HepG2 (cell line): ENCODE measurements around the gene ABCG4.

Experiments used
- CHD2 ChIP-seq: IDR thresholded peaks from 2 replicates; pipeline ENCODE4 v1.6.1; 2011; ENCODE audit warnings: low read depth, low read length, improper control_type of control experiment
- GLI4 ChIP-seq: sonication (generic); formaldehyde crosslinking; IDR thresholded peaks from 2 replicates; pipeline ENCODE4 v1.5.1; 2020; ENCODE audit warnings: missing genetic modification reagents, mild to moderate bottlenecking, moderate library complexity, borderline replicate concordance
- HNRNPL ChIP-seq: fragments of 200-400 bp; formaldehyde crosslinking; IDR thresholded peaks from 2 replicates; pipeline ENCODE4 v1.6.1; 2017; ENCODE audit warnings: mild to moderate bottlenecking, low read depth, low read length
- NFIB ChIP-seq: sonication (generic); formaldehyde crosslinking; IDR thresholded peaks from 2 replicates; pipeline ENCODE4 v1.9.0; 2021; ENCODE audit warnings: missing genetic modification reagents, mild to moderate bottlenecking, borderline replicate concordance
- POLR2A ChIP-seq, 2 experiments: IDR thresholded peaks; 2 replicates each; pipeline ENCODE4 v1.6.1; 2011; ENCODE audit warnings: low read depth in 2 of 2, low read length in 2 of 2, mild to moderate bottlenecking in 1 of 2, moderate library complexity in 1 of 2; ENCODE audit not compliant: insufficient read depth in 1 of 2
- SP2 ChIP-seq: sonication (generic); formaldehyde crosslinking; IDR thresholded peaks from 2 replicates; pipeline ENCODE4 v1.5.1; 2020; ENCODE audit warnings: mild to moderate bottlenecking, missing genetic modification reagents
- TBX2 ChIP-seq: sonication (generic); formaldehyde crosslinking; IDR thresholded peaks from 2 replicates; pipeline ENCODE4 v1.5.0; 2020; ENCODE audit warnings: missing genetic modification reagents, mild to moderate bottlenecking, borderline replicate concordance
- TF ChIP-seq, protein P1 (sequence below): sonication (generic); formaldehyde crosslinking; IDR thresholded peaks from 2 replicates; pipeline ENCODE4 v1.4.0; 2020; ENCODE audit warnings: missing genetic modification reagents
- TF ChIP-seq, protein P2 (sequence below): sonication (generic); IDR thresholded peaks from 2 replicates; pipeline ENCODE4 v1.6.1; 2016; ENCODE audit warnings: low read depth, borderline replicate concordance
- TF ChIP-seq, protein P3 (sequence below): sonication (generic); formaldehyde crosslinking; IDR thresholded peaks from 2 replicates; pipeline ENCODE4 v1.4.0; 2020; ENCODE audit warnings: missing genetic modification reagents, borderline replicate concordance
- TF ChIP-seq, protein P4 (sequence below): sonication (generic); formaldehyde crosslinking; IDR thresholded peaks from 2 replicates; pipeline ENCODE4 v1.5.0; 2020; ENCODE audit warnings: mild to moderate bottlenecking, missing genetic modification reagents, moderate library complexity

DNA sequence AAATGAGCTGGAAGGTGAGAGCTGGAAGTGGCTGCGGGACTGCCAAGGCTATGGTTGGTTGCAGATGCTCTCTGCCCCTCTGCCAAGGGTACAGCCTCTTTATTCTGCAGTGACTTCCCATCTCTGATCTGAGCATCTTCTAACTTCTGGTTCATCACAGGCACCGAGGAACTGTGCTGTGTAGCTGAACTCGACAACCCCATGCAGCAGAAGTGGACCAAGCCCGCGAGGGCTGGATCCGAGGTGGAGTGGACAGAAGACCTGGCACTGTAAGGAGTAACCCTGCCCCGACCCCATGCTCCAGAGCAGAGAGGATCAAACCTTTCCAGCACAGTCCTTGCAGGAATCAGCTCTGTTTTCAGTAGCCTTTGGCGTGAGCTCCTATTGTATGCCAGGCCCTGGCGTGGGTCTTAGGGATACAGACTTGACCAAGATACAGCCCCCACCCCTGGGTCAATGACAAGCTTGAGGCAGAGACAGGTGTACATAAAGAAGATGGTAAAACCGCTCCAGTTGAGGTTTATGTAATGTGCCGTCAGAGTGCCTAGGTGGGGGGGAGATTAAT lies 37.4 kb upstream of the ABCG4 start:
- TF ChIP-seq HNRNPL (no peak), POLR2A (IDR thresholded peaks at IDR 0.05; ENCODE audit: insufficient read depth in 1 of 2, low read depth in 2 of 2, low read length in 2 of 2) (no peak), NFIB (CRISPR knock-in tag) (no peak), GLI4 (no peak), TBX2 (no peak), CHD2 (no peak), SP2 (CRISPR knock-in tag) (no peak)
- TF ChIP-seq, protein P1, sequence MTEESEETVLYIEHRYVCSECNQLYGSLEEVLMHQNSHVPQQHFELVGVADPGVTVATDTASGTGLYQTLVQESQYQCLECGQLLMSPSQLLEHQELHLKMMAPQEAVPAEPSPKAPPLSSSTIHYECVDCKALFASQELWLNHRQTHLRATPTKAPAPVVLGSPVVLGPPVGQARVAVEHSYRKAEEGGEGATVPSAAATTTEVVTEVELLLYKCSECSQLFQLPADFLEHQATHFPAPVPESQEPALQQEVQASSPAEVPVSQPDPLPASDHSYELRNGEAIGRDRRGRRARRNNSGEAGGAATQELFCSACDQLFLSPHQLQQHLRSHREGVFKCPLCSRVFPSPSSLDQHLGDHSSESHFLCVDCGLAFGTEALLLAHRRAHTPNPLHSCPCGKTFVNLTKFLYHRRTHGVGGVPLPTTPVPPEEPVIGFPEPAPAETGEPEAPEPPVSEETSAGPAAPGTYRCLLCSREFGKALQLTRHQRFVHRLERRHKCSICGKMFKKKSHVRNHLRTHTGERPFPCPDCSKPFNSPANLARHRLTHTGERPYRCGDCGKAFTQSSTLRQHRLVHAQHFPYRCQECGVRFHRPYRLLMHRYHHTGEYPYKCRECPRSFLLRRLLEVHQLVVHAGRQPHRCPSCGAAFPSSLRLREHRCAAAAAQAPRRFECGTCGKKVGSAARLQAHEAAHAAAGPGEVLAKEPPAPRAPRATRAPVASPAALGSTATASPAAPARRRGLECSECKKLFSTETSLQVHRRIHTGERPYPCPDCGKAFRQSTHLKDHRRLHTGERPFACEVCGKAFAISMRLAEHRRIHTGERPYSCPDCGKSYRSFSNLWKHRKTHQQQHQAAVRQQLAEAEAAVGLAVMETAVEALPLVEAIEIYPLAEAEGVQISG (CRISPR knock-in tag), result no peak
- TF ChIP-seq, protein P2, sequence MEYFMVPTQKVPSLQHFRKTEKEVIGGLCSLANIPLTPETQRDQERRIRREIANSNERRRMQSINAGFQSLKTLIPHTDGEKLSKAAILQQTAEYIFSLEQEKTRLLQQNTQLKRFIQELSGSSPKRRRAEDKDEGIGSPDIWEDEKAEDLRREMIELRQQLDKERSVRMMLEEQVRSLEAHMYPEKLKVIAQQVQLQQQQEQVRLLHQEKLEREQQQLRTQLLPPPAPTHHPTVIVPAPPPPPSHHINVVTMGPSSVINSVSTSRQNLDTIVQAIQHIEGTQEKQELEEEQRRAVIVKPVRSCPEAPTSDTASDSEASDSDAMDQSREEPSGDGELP, result no peak
- TF ChIP-seq, protein P3, sequence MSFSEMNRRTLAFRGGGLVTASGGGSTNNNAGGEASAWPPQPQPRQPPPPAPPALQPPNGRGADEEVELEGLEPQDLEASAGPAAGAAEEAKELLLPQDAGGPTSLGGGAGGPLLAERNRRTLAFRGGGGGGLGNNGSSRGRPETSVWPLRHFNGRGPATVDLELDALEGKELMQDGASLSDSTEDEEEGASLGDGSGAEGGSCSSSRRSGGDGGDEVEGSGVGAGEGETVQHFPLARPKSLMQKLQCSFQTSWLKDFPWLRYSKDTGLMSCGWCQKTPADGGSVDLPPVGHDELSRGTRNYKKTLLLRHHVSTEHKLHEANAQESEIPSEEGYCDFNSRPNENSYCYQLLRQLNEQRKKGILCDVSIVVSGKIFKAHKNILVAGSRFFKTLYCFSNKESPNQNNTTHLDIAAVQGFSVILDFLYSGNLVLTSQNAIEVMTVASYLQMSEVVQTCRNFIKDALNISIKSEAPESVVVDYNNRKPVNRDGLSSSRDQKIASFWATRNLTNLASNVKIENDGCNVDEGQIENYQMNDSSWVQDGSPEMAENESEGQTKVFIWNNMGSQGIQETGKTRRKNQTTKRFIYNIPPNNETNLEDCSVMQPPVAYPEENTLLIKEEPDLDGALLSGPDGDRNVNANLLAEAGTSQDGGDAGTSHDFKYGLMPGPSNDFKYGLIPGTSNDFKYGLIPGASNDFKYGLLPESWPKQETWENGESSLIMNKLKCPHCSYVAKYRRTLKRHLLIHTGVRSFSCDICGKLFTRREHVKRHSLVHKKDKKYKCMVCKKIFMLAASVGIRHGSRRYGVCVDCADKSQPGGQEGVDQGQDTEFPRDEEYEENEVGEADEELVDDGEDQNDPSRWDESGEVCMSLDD (CRISPR knock-in tag), result no peak
- TF ChIP-seq, protein P4, sequence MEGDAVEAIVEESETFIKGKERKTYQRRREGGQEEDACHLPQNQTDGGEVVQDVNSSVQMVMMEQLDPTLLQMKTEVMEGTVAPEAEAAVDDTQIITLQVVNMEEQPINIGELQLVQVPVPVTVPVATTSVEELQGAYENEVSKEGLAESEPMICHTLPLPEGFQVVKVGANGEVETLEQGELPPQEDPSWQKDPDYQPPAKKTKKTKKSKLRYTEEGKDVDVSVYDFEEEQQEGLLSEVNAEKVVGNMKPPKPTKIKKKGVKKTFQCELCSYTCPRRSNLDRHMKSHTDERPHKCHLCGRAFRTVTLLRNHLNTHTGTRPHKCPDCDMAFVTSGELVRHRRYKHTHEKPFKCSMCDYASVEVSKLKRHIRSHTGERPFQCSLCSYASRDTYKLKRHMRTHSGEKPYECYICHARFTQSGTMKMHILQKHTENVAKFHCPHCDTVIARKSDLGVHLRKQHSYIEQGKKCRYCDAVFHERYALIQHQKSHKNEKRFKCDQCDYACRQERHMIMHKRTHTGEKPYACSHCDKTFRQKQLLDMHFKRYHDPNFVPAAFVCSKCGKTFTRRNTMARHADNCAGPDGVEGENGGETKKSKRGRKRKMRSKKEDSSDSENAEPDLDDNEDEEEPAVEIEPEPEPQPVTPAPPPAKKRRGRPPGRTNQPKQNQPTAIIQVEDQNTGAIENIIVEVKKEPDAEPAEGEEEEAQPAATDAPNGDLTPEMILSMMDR (CRISPR knock-in tag), result no peak
